Activated B cell treated with CpG ODN at 0.5 μM for 24 hours (primary cell): ENCODE measurements around the gene OMP. TPM values are rescaled to one million over a fixed set of nuclear protein-coding genes. Genes with fewer than 3 reads are reported as not detected.

Source experiments
- ATAC-seq: fragments of 200-7000 bp; cut with Tn5 transposase; one replicate; pipeline ENCODE4 v1.10.0; 2021; ENCODE audit warnings: low read depth, mild to moderate bottlenecking, moderate library complexity
- CTCF ChIA-PET: fragments of 350-600 bp; sonication (Branson Sonifier 250); formaldehyde crosslinking; loops from one replicate; lab custom pipeline; 2021; ENCODE audit warnings: antibody characterized with exemption; lab: Charles Lee
- POLR2A ChIA-PET: fragments of 350-600 bp; sonication (Branson Sonifier 250); formaldehyde crosslinking; loops from one replicate; lab custom pipeline; 2021; ENCODE audit warnings: antibody characterized with exemption; lab: Charles Lee
- DNase-seq: peaks from one replicate; pipeline ENCODE4 v3.0.0; 2022
- H3K27ac Mint-ChIP-seq: one replicate; pipeline ENCODE4 v1.8.0; 2020; ENCODE audit warnings: mixed read lengths
- H3K27me3 Mint-ChIP-seq: one replicate; pipeline ENCODE4 v1.8.0; 2021; ENCODE audit warnings: mixed read lengths
- H3K36me3 Mint-ChIP-seq: one replicate; pipeline ENCODE4 v1.8.0; 2021; ENCODE audit warnings: low read depth, mixed read lengths
- H3K4me1 Mint-ChIP-seq: one replicate; pipeline ENCODE4 v1.8.0; 2021; ENCODE audit warnings: mixed read lengths
- H3K4me3 Mint-ChIP-seq: one replicate; pipeline ENCODE4 v1.8.0; 2020; ENCODE audit warnings: mild to moderate bottlenecking, mixed read lengths
- H3K9me3 Mint-ChIP-seq: one replicate; pipeline ENCODE4 v1.8.0; 2020; ENCODE audit warnings: mixed read lengths
- CTCF ChIP-seq: fragments of 200-600 bp; IDR thresholded peaks from one replicate; pipeline ENCODE4 v1.8.0; 2022; ENCODE audit warnings: antibody characterized with exemption, mild to moderate bottlenecking
- intact Hi-C: fragments of 100-400 bp; cut with micrococcal nuclease; formaldehyde crosslinking; loops from one replicate; pipeline ENCODE4 v1.15.1; 2024
- total RNA-seq: library from RNA; stranded (reverse); gene quantifications from 2 replicates; pipeline ENCODE4 v1.2.3, GENCODE V29; 2022

OMP gene
- total RNA-seq, 1 donor from 2014 or later: not detected

GRCh38 chr11:77093056-77093891, 9.4 kb upstream of the OMP start:
- ATAC-seq: no peak
- ChIA-PET CTCF (interaction anchor here (0.8 to 5.2 kb wide), 3 partner anchors 9 to 174 kb away, joined by 3 to 52 read pairs (median 3); no protein-coding TSS in a partner anchor), POLR2A (no interaction called here)
- no peaks in the 10 kb centered on the region for H3K36me3 Mint-ChIP-seq
- no peaks in the 10 kb centered on the region for H3K4me1 Mint-ChIP-seq
- TF ChIP-seq CTCF: no peak
- H3K27ac Mint-ChIP-seq: no peak overlapping the region
- no peak overlapping the region for H3K4me3 Mint-ChIP-seq
- intact Hi-C loops: no loop called here
- DNase-seq: no peak
- no peaks in the 10 kb centered on the region for H3K9me3 Mint-ChIP-seq
- no peaks in the 10 kb centered on the region for H3K27me3 Mint-ChIP-seq

- no peak overlapping the region for H3K4me3 Mint-ChIP-seq
- H3K36me3 Mint-ChIP-seq: no peaks in the 10 kb centered on the region
- ATAC-seq (no peak), DNase-seq (no peak)
- intact Hi-C loops: no loop called here
- no peaks in the 10 kb centered on the region for H3K27me3 Mint-ChIP-seq
- ChIA-PET CTCF (interaction anchor here (0.8 to 1.1 kb wide), 2 partner anchors 10 to 70 kb away, joined by 3 read pairs; no protein-coding TSS in a partner anchor), POLR2A (no interaction called here)
- no peak for TF ChIP-seq CTCF
- H3K27ac Mint-ChIP-seq: no peak overlapping the region
- no peaks in the 10 kb centered on the region for H3K9me3 Mint-ChIP-seq
- no peaks in the 10 kb centered on the region for H3K4me1 Mint-ChIP-seq
These were observed 8.4 kb upstream of the OMP start for GRCh38 chr11:77093987-77094840.

- Mint-ChIP-seq H3K4me3 (no peak overlapping the region), H3K36me3 (no peaks in the 10 kb centered on the region), H3K27me3 (no peaks in the 10 kb centered on the region), H3K27ac (no peak overlapping the region), H3K4me1 (no peaks in the 10 kb centered on the region), H3K9me3 (no peaks in the 10 kb centered on the region)
- ATAC-seq (no peak), DNase-seq (no peak)
- intact Hi-C loops: no loop called here
- POLR2A ChIA-PET: no interaction called here
- CTCF ChIA-PET: no interaction called here
- TF ChIP-seq CTCF: no peak
These were observed 7.7 kb upstream of the OMP start for GRCh38 chr11:77094841-77095365.

GRCh38 chr11:77095551-77096490, 6.8 kb upstream of the OMP start:
- Mint-ChIP-seq H3K27ac (no peak overlapping the region), H3K36me3 (no peaks in the 10 kb centered on the region), H3K4me1 (no peaks in the 10 kb centered on the region), H3K27me3 (no peaks in the 10 kb centered on the region), H3K9me3 (no peaks in the 10 kb centered on the region), H3K4me3 (no peak overlapping the region)
- ChIA-PET POLR2A (no interaction called here), CTCF (no interaction called here)
- TF ChIP-seq CTCF: no peak
- no peak for DNase-seq
- ATAC-seq: no peak
- intact Hi-C loops: no loop called here
